HUES6 (cell line): ENCODE data around the gene CTSL.

ENCODE experiments used
- H3K27ac ChIP-seq: 2 replicates; pipeline ENCODE4 v1.7.0; 2013; ENCODE audit warnings: low read depth, mild to moderate bottlenecking, low read length, inconsistent platforms
- H3K27me3 ChIP-seq: 2 replicates; pipeline ENCODE4 v1.6.1; 2013; ENCODE audit warnings: low read length; ENCODE audit not compliant: control insufficient read depth, insufficient read depth
- H3K36me3 ChIP-seq: 2 replicates; pipeline ENCODE4 v1.6.1; 2013; ENCODE audit warnings: low read length; ENCODE audit not compliant: control insufficient read depth, insufficient read depth
- H3K4me1 ChIP-seq: 2 replicates; pipeline ENCODE4 v1.6.1; 2013; ENCODE audit warnings: low read length; ENCODE audit not compliant: control insufficient read depth, insufficient read depth
- H3K4me3 ChIP-seq: 2 replicates; pipeline ENCODE4 v1.5.1; 2013; ENCODE audit warnings: low read depth, low read length
- H3K9ac ChIP-seq: one replicate; pipeline ENCODE4 v1.6.1; 2013; ENCODE audit warnings: mild to moderate bottlenecking, low read length
- H3K9me3 ChIP-seq: 2 replicates; pipeline ENCODE4 v1.6.1; 2013; ENCODE audit warnings: low read depth, low read length; ENCODE audit not compliant: control insufficient read depth, insufficient read depth

Gene CTSL

GRCh38 chr9:87711857-87712800 is 13.8 kb upstream of the CTSL start:
- Histone ChIP-seq H3K4me3 (no peak overlapping the region), H3K9ac (no peak overlapping the region), H3K4me1 (peaks cover 4% of the 10 kb centered on the region; the same call in 1 of the 2 replicates), H3K27me3 (no peaks in the 10 kb centered on the region), H3K9me3 (no peaks in the 10 kb centered on the region), H3K27ac (no peak overlapping the region), H3K36me3 (peaks cover 20% of the 10 kb centered on the region)

DNA sequence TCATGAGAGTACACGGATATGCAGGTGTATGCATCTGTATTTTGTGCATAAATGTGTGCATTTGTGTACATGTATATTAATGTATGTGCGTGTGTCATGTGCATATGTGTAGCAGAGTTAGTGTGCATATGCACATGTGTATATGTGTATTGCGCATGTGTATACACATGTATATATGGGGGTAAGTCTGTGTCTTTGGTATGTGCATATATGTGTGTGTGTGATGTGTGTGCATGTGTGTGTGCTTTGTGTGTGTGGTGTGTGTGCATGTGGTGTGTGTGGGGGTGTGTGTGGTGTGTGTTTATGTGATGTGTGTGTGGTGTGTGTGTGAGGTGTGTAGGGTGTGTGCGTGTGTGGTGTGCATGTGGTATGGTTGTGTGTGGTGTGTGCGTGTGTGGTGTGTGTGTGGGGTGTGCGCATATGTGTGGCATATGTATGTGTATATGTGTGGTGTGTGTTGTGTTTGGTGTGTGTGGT is 13.1 kb upstream of the CTSL start:
- Histone ChIP-seq H3K27ac (no peak overlapping the region), H3K4me3 (no peak overlapping the region), H3K27me3 (no peaks in the 10 kb centered on the region), H3K36me3 (peaks cover 13% of the 10 kb centered on the region), H3K4me1 (peaks cover 4% of the 10 kb centered on the region; the same call in 1 of the 2 replicates), H3K9ac (no peak overlapping the region), H3K9me3 (no peaks in the 10 kb centered on the region)

DNA sequence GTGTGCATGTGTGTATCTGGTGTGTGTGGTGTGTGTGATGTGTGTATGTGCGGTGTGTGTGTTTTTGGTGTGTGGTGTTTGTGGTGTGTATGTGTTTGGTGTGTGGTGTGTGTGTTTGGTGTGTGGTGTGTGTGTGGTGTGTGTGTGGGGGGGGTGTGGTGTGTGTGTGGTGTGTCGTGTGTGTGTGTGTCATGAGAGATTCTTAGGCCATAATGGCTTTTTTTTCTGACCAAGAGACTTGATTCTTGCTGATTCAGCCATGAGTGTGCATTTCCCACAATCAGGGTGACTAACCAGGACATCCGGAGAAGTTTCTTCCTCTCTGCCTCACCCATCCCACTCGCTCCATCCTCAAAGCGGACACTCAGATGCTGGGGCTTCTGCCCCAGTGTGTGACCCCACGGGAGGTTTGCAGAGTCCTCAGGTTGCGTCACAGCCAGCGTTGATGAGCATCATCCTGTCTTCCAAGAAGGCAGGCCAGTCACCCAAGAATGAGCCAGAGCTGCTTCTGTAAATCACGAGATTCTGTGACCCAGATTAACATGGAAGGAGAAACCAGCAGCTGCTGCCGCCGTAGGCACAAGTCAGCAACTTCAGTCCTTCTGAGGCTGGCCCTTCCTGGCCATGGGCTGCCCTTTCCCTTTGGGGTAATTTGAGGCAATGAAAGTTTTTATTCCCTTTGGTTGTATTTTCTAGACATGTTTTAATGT is 12.5 kb upstream of the CTSL start:
- H3K4me3 ChIP-seq = no peak overlapping the region

DNA sequence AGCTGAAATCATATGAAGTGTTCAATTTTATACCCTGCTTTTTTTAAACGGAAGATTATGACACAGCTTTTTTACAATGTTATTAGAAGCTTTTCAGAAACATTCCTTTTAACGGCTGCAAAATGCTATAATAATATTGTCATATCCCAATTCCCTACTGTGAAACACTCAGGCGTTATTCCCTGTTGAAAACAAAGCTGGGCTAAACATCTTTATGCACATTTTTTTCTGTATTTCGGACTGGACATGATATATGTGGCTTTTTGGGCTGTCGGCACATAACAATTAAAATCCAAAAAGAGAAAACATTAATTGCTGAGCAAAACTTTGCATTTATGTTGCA is 12.0 kb upstream of the CTSL start:
- Histone ChIP-seq H3K9me3 (no peaks in the 10 kb centered on the region), H3K27me3 (no peaks in the 10 kb centered on the region), H3K4me1 (peaks cover 4% of the 10 kb centered on the region; the same call in 1 of the 2 replicates), H3K4me3 (no peak overlapping the region), H3K9ac (no peak overlapping the region), H3K36me3 (peaks cover 4% of the 10 kb centered on the region; the same call in 1 of the 2 replicates), H3K27ac (no peak overlapping the region)

More for the DNA sequence above, 12.5 kb upstream of the CTSL start:
- peaks cover 9% of the 10 kb centered on the region; the same call in 1 of the 2 replicates for H3K36me3 ChIP-seq
- no peaks in the 10 kb centered on the region for H3K9me3 ChIP-seq
- H3K4me1 ChIP-seq = peaks cover 4% of the 10 kb centered on the region; the same call in 1 of the 2 replicates
- H3K27ac ChIP-seq = no peak overlapping the region
- no peaks in the 10 kb centered on the region for H3K27me3 ChIP-seq
- no peak overlapping the region for H3K9ac ChIP-seq

GRCh38 chr9:87714819-87715218 is 11.1 kb upstream of the CTSL start:
- Histone ChIP-seq H3K27me3 (no peaks in the 10 kb centered on the region), H3K27ac (no peak overlapping the region), H3K4me1 (peaks cover 4% of the 10 kb centered on the region; the same call in 1 of the 2 replicates), H3K4me3 (no peak overlapping the region), H3K36me3 (no peaks in the 10 kb centered on the region), H3K9ac (no peak overlapping the region), H3K9me3 (no peaks in the 10 kb centered on the region)

- H3K9ac ChIP-seq = no peak overlapping the region
- H3K36me3 ChIP-seq = no peaks in the 10 kb centered on the region
- no peak overlapping the region for H3K27ac ChIP-seq
- H3K4me1 ChIP-seq = peaks cover 4% of the 10 kb centered on the region; the same call in 1 of the 2 replicates
- no peaks in the 10 kb centered on the region; the same call in 1 of the 2 replicates for H3K27me3 ChIP-seq
- no peak overlapping the region for H3K4me3 ChIP-seq
- no peaks in the 10 kb centered on the region for H3K9me3 ChIP-seq
These were observed 9.8 kb upstream of the CTSL start for GRCh38 chr9:87716141-87716540.

DNA sequence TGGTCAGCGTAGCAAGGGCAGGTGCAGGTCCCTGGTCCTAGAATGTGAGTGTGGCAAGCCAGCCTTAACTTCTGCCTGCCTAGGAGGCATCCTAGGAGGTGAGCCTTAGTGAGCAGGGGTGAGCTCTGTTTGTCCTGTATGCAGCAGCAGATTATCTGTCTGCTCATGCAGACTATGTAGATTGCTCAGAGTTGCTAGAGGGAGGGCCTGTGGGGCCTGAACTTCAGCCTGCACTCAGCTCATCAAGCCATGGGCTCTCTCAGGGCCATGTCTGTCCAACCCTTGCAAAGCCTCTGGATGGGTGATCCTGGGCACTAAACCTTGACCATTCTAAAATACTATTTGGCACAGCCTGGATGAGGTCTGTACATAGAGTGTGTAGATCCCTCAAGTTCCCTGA is 8.5 kb upstream of the CTSL start:
- Histone ChIP-seq H3K4me3 (no peak overlapping the region), H3K9ac (no peak overlapping the region), H3K9me3 (no peaks in the 10 kb centered on the region), H3K27ac (no peak overlapping the region), H3K4me1 (peaks cover 4% of the 10 kb centered on the region; the same call in 1 of the 2 replicates), H3K36me3 (no peaks in the 10 kb centered on the region), H3K27me3 (peaks cover 7% of the 10 kb centered on the region; the same call in 1 of the 2 replicates)

DNA sequence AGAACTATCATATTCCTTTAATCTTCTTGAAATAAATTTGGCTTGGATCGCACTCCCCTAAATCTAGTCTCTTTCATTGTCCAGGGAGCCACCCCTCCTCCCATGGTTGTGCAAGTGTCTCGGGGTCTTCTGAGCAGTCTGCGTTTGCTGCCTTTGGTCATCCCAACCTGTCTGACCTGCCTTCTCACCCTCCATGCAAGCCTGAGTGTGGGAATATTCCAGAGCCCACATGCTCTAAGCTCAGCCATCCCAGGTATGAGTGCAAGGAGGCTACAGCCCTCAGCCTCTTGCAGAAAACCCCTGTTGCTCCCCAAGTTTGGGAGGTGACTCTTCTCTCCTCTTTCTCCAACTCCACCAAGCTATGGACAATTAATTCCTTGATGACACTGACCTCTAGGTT is 7.7 kb upstream of the CTSL start:
- H3K27me3 ChIP-seq = peaks cover 7% of the 10 kb centered on the region; the same call in 1 of the 2 replicates
- H3K36me3 ChIP-seq = no peaks in the 10 kb centered on the region
- no peak overlapping the region for H3K4me3 ChIP-seq
- peaks cover 4% of the 10 kb centered on the region; the same call in 1 of the 2 replicates for H3K4me1 ChIP-seq
- no peak overlapping the region for H3K9ac ChIP-seq
- H3K27ac ChIP-seq = no peak overlapping the region
- no peaks in the 10 kb centered on the region for H3K9me3 ChIP-seq

DNA sequence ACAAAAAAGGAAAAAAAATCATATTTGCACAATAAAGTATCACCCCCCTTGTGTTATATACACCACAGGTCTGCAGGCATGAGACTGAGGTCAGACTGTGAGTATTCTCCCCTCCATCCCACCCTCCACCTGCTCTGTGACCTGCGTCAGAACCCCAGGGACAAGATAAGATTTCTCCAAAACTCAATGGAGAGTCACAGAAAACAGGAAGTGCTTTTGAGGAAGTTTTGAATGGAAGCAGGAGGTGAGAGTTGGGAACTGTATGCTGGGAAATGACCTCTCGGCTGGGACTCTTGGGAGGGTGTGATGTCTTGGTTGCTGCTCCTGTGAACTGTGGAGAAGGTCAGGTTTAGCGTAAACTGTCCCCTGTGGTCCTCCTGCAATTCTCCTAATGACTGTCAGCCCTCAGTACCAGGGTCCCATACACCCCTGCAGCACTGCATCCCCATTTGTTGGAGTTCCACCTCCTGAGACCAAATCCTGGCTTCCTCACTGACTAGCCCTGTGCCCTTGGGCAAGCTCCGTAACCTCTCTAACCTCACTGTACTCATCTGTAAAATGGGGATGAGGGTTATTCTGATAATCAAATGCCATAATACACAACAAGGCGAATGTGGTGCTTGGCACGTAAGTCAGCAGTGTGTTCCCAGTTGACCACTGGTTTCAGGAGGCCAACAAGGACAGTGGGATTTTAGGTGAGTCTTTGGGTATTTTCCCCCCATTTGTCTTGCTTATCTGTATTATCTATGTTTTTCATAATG is 6.9 kb upstream of the CTSL start:
- Histone ChIP-seq H3K4me3 (no peak overlapping the region), H3K9ac (no peak overlapping the region), H3K27me3 (peaks cover 7% of the 10 kb centered on the region; the same call in 1 of the 2 replicates), H3K27ac (no peak overlapping the region), H3K4me1 (no peaks in the 10 kb centered on the region), H3K9me3 (no peaks in the 10 kb centered on the region), H3K36me3 (no peaks in the 10 kb centered on the region)

DNA sequence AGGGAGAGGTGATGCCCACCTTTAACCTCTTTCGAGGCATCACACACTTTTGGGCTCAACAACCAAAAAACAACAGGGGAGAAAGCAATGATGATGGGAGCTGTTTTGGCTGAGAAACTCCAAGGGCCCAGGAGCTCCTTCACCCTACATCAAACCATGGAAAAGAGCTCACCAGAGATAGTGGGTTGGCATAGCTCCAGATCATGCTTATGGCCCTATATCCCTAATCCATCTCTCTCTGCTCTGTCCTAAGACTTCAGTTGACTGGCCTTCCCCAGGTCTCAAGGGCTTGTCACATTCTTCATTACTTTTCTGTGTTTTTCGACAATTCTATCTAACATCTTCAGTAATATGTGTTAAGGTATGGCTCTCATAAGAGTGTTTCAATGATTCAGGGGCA is 5.7 kb upstream of the CTSL start:
- peaks cover 17% of the 10 kb centered on the region for H3K27me3 ChIP-seq
- no peaks in the 10 kb centered on the region for H3K4me1 ChIP-seq

More for the DNA sequence above, 5.7 kb upstream of the CTSL start:
- Histone ChIP-seq H3K4me3 (no peak overlapping the region), H3K27ac (no peak overlapping the region), H3K9ac (no peak overlapping the region), H3K36me3 (no peaks in the 10 kb centered on the region), H3K9me3 (no peaks in the 10 kb centered on the region)
